Lower lobe of right lung (tissue), 2 donors: ENCODE measurements around the gene TUSC1. TPM values are rescaled to one million over a fixed set of nuclear protein-coding genes. Genes with fewer than 3 reads are reported as not detected.

Experiments
- ATAC-seq, 2 donors: fragments of 200-7000 bp; cut with Tn5 transposase; one replicate each; pipeline ENCODE4 v1.9.1; 2020 to 2022; ENCODE audit warnings: mild to moderate bottlenecking in 2 of 2, moderate library complexity in 2 of 2
- DNase-seq: peaks from one replicate; pipeline ENCODE4 v3.0.0-alpha.2; 2020
- H3K27ac ChIP-seq: fragments of 200-600 bp; one replicate; pipeline ENCODE4 v1.8.0; 2022
- H3K27me3 ChIP-seq: fragments of 200-600 bp; one replicate; pipeline ENCODE4 v1.8.0; 2022; ENCODE audit warnings: low read depth
- H3K36me3 ChIP-seq: fragments of 200-600 bp; one replicate; pipeline ENCODE4 v1.8.0; 2022; ENCODE audit warnings: mild to moderate bottlenecking
- H3K4me1 ChIP-seq: fragments of 200-600 bp; one replicate; pipeline ENCODE4 v1.8.0; 2022
- H3K4me3 ChIP-seq: fragments of 200-600 bp; one replicate; pipeline ENCODE4 v1.8.0; 2022; ENCODE audit warnings: mild to moderate bottlenecking
- H3K9me3 ChIP-seq: fragments of 200-600 bp; one replicate; pipeline ENCODE4 v1.8.0; 2022
- intact Hi-C: fragments of 100-400 bp; cut with DNase I; formaldehyde crosslinking; loops from one replicate; pipeline ENCODE4 v1.11.0; 2022
- long read RNA-seq: library from polyadenylated mRNA; unstranded; transcript quantifications from one replicate; pipeline ENCODE4 v2.0.0, GENCODE V29; 2021
- total RNA-seq: library from RNA; stranded (reverse); fragmentation: NEBNext Ultra II Directional; extraction: Animal tissue kit (Norgen Biotek cat#: 25700); gene quantifications from one replicate; pipeline ENCODE4 v1.2.1, GENCODE V29; 2021
- TF ChIP-seq, protein P1 (sequence below): fragments of 200-600 bp; IDR thresholded peaks from one replicate; pipeline ENCODE4 v1.8.0; 2022; ENCODE audit warnings: antibody characterized with exemption, mild to moderate bottlenecking
- donor health status: DM: no; HTN: yes; CAD: no; lungs with severe emphysema.

The TUSC1 gene
- total RNA-seq, result 11.6 TPM
- long read RNA-seq, transcript TUSC1-201 (1 exons, 2,052 nt), result major isoform, 55 of 55 reads
- long read RNA-seq, partial matches to known transcripts, result 0 of 55 reads
- long read RNA-seq, other reads (novel, unspliced or antisense), result 0 of 55 reads

DNA sequence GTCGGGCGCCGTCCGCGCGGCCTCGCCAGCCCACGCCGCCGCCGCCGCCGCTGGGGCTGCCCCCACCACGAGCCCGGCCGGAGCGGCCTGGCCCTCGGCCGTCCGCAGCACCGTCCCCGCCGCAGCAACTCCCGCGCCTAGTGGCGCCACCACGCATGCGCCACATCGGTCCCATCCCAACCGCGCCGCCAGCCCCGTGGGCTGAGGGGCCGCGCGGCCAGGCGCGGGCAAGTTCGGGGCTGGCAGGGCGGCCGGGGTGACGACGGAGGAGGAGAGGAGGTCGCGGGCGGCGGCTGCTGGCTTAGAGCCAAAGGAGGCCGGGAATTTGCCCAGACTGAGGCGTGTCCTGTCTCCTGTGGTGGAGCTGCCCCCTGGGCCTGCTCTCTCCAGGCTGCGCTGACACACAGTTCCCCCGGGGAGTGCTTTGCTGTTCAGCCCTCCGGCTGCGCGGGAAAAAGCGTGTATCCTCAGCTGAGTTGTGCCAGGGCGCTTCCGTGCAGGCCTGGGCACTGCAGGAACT is at the start of gene TUSC1:
TUSC1 (minus strand) TSS at position 298 of the 520 bp plus-strand sequence; CDS start at position 166, 132 bp downstream.
- peak; percentile 92 to 93 for ATAC-seq
- H3K9me3 ChIP-seq, result no peaks in the 10 kb centered on the region
- H3K27me3 ChIP-seq, result no peaks in the 10 kb centered on the region
- peak; percentile 86 for DNase-seq
- H3K4me3 ChIP-seq, result peak within 1 kb of the TSS; percentile 88
- TF ChIP-seq, protein P1, sequence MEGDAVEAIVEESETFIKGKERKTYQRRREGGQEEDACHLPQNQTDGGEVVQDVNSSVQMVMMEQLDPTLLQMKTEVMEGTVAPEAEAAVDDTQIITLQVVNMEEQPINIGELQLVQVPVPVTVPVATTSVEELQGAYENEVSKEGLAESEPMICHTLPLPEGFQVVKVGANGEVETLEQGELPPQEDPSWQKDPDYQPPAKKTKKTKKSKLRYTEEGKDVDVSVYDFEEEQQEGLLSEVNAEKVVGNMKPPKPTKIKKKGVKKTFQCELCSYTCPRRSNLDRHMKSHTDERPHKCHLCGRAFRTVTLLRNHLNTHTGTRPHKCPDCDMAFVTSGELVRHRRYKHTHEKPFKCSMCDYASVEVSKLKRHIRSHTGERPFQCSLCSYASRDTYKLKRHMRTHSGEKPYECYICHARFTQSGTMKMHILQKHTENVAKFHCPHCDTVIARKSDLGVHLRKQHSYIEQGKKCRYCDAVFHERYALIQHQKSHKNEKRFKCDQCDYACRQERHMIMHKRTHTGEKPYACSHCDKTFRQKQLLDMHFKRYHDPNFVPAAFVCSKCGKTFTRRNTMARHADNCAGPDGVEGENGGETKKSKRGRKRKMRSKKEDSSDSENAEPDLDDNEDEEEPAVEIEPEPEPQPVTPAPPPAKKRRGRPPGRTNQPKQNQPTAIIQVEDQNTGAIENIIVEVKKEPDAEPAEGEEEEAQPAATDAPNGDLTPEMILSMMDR, result no peak
- H3K4me1 ChIP-seq, result peaks cover 7% of the 10 kb centered on the region
- H3K27ac ChIP-seq, result peak within 1 kb of the TSS; percentile 99
- no peaks in the 10 kb centered on the region for H3K36me3 ChIP-seq
- intact Hi-C loops, result no loop called here

DNA sequence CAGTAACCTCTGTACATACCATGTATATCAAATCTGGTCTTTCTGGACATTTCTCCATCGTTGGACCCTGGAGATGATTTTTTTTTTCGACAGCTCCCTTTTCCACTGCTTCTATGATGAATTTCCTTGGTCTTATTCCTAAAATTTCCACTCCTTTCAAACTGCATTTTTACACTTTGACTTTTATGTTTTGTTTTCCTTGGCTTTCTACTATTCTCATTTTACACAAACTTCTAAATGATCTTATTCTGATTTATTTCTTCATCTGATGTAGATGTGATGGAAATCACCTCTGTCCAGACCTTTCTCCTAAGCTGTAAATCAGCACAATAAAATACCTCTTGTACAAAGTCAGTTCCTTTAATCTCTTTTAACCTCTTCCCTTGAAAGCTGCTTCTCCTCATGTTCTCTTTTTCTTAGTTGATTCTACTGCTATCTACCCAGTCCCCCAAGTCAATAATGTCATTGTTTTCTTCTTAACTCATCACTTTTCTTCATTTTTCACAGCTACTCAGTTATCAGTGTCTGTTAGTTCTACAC is 48.7 kb upstream of the TUSC1 start:
- intact Hi-C loops, result no loop called here

DNA sequence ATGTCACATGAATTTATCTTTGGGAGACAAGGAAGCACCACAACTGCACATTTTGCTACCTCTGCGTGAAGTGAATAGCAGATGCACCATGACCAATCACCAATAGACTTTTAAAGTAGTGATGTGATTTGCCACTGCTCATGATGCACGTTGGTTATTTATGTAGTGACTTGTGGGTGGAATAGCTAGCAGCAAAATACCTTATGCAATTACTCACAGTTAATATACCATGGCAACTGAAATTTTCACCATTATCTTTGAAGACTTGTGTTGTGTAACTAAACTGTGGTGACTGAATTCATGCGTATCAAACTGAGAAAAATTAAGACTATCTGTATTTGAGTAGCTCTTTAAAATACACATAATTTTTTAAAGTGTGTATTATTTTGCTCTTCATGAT is 46.2 kb upstream of the TUSC1 start:
- Histone ChIP-seq H3K27me3 (no peaks in the 10 kb centered on the region), H3K4me1 (no peaks in the 10 kb centered on the region), H3K9me3 (no peaks in the 10 kb centered on the region), H3K4me3 (no peak overlapping the region), H3K36me3 (no peaks in the 10 kb centered on the region), H3K27ac (no peak overlapping the region)
- intact Hi-C loops, result no loop called here
- TF ChIP-seq, protein P1, result no peak
- no peak for ATAC-seq
- DNase-seq, result no peak

More for the DNA sequence above, 48.7 kb upstream of the TUSC1 start:
- H3K27me3 ChIP-seq, result no peaks in the 10 kb centered on the region
- no peak overlapping the region for H3K27ac ChIP-seq
- TF ChIP-seq, protein P1, result no peak
- H3K4me1 ChIP-seq, result no peaks in the 10 kb centered on the region
- no peaks in the 10 kb centered on the region for H3K9me3 ChIP-seq
- no peak for DNase-seq
- H3K36me3 ChIP-seq, result no peaks in the 10 kb centered on the region
- H3K4me3 ChIP-seq, result no peak overlapping the region
- no peak for ATAC-seq

DNA sequence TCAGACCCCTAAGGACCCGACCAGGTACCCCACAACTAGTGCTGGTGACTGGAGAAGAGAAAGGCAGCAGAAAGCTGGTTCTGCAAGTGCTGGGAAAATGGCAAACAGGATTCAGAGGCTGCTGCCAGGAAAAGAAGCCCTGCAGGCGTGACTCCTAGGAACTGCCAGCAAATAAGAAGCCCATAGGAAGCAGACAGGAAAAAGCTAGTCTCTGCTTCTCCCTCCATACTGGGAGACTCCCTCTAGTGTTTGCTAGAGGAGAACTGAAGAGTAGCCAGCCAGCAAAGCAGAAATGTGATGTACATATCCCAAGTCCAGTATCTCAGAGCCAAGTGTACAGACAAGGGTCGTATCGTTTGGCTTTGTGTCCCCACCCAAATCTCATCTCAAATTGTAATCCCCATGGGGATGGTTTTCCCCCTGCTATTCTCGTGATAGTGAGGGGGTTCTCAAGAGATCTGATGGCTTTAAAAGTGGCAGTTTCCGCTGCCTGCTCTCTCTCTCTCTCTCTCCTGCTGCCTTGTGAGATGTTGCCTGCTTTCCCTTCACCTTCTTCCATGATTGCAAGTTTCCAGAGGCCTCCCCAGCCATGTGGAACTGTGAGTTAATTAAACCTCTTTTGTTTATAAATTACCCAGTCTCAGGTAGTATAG is 38.1 kb upstream of the TUSC1 start:
- Histone ChIP-seq H3K4me3 (no peak overlapping the region), H3K36me3 (no peaks in the 10 kb centered on the region), H3K27me3 (no peaks in the 10 kb centered on the region), H3K4me1 (no peaks in the 10 kb centered on the region), H3K9me3 (no peaks in the 10 kb centered on the region), H3K27ac (no peak overlapping the region)
- DNase-seq (no peak), ATAC-seq (peak; percentile 56 to 74)
- TF ChIP-seq, protein P1, result peak; percentile 39
- intact Hi-C loops, result no loop called here

DNA sequence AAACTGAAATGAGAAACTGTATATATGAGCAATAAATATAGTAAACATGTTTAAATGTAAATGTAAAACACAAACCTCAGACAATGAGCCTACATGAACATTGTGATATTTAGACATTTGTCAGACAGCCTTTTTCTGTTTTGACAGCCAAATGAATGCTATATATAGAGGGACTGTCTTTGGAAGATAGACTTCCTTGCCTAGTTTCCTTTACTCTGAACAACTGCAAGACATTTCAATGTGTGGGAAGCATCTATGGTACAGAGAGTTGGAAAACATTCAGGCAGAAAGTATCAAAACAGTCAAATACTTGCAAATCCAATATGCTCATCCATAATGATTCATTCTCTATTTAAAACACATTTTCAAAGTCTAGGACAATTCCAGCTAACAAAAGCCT is 31.7 kb upstream of the TUSC1 start:
- Histone ChIP-seq H3K4me3 (no peak overlapping the region), H3K9me3 (no peaks in the 10 kb centered on the region), H3K27ac (no peak overlapping the region), H3K27me3 (no peaks in the 10 kb centered on the region), H3K4me1 (no peaks in the 10 kb centered on the region), H3K36me3 (no peaks in the 10 kb centered on the region)
- no peak for DNase-seq
- no peak for ATAC-seq
- TF ChIP-seq, protein P1, result no peak
- intact Hi-C loops, result no loop called here
